T-helper 1 cell treated with Interleukin-12 subunit alpha and Interleukin-12 subunit beta and Interleukin-4 antibody, amounts not matched to agents 30 μg/mL and 1 μg/mL, for 36 hours (primary cell): Measurements from ENCODE around the gene RAB35.

Experiments used
- H3K27ac Mint-ChIP-seq: one replicate; pipeline ENCODE4 v1.8.0; 2021; ENCODE audit warnings: mild to moderate bottlenecking, mixed read lengths
- H3K27me3 Mint-ChIP-seq: one replicate; pipeline ENCODE4 v1.8.0; 2021; ENCODE audit warnings: low read depth, mixed read lengths
- H3K36me3 Mint-ChIP-seq: one replicate; pipeline ENCODE4 v1.8.0; 2021; ENCODE audit warnings: low read depth, mixed read lengths
- H3K4me1 Mint-ChIP-seq: one replicate; pipeline ENCODE4 v1.8.0; 2021; ENCODE audit warnings: low read depth, mixed read lengths
- H3K4me3 Mint-ChIP-seq: one replicate; pipeline ENCODE4 v1.8.0; 2021; ENCODE audit warnings: mild to moderate bottlenecking, moderate library complexity, mixed read lengths
- H3K9me3 Mint-ChIP-seq: one replicate; pipeline ENCODE4 v1.8.0; 2021; ENCODE audit warnings: mixed read lengths

The RAB35 gene

GRCh38 chr12:120141336-120141735 lies 24.8 kb upstream of the RAB35 start:
- no peak overlapping the region for H3K27ac Mint-ChIP-seq
- no peaks in the 10 kb centered on the region for H3K9me3 Mint-ChIP-seq
- H3K36me3 Mint-ChIP-seq: peaks cover 50% of the 10 kb centered on the region
- H3K4me1 Mint-ChIP-seq: no peaks in the 10 kb centered on the region
- H3K4me3 Mint-ChIP-seq: no peak overlapping the region
- H3K27me3 Mint-ChIP-seq: no peaks in the 10 kb centered on the region

- peaks cover 53% of the 10 kb centered on the region for H3K36me3 Mint-ChIP-seq
- no peak overlapping the region for H3K27ac Mint-ChIP-seq
- H3K4me1 Mint-ChIP-seq: no peaks in the 10 kb centered on the region
- no peak overlapping the region for H3K4me3 Mint-ChIP-seq
- H3K9me3 Mint-ChIP-seq: no peaks in the 10 kb centered on the region
- H3K27me3 Mint-ChIP-seq: no peaks in the 10 kb centered on the region
Measured at GRCh38 chr12:120140603-120141002, 24.1 kb upstream of the RAB35 start.

- Mint-ChIP-seq H3K4me1 (no peaks in the 10 kb centered on the region), H3K27ac (no peak overlapping the region), H3K9me3 (no peaks in the 10 kb centered on the region), H3K4me3 (no peak overlapping the region), H3K27me3 (no peaks in the 10 kb centered on the region), H3K36me3 (peaks cover 55% of the 10 kb centered on the region)
Measured at GRCh38 chr12:120139958-120140357, 23.4 kb upstream of the RAB35 start.

- no peak overlapping the region for H3K27ac Mint-ChIP-seq
- H3K36me3 Mint-ChIP-seq: peaks cover 52% of the 10 kb centered on the region
- no peaks in the 10 kb centered on the region for H3K9me3 Mint-ChIP-seq
- H3K4me3 Mint-ChIP-seq: no peak overlapping the region
- no peaks in the 10 kb centered on the region for H3K4me1 Mint-ChIP-seq
- H3K27me3 Mint-ChIP-seq: no peaks in the 10 kb centered on the region
Measured at GRCh38 chr12:120138366-120138765, 21.8 kb upstream of the RAB35 start.

GRCh38 chr12:120137833-120138232 lies 21.3 kb upstream of the RAB35 start:
- H3K27ac Mint-ChIP-seq: no peak overlapping the region
- H3K4me1 Mint-ChIP-seq: no peaks in the 10 kb centered on the region
- no peaks in the 10 kb centered on the region for H3K9me3 Mint-ChIP-seq
- H3K27me3 Mint-ChIP-seq: no peaks in the 10 kb centered on the region
- H3K36me3 Mint-ChIP-seq: peaks cover 57% of the 10 kb centered on the region
- no peak overlapping the region for H3K4me3 Mint-ChIP-seq

- Mint-ChIP-seq H3K4me3 (no peak overlapping the region), H3K9me3 (no peaks in the 10 kb centered on the region), H3K27me3 (no peaks in the 10 kb centered on the region), H3K4me1 (no peaks in the 10 kb centered on the region), H3K27ac (no peak overlapping the region), H3K36me3 (peaks cover 52% of the 10 kb centered on the region)
Measured at GRCh38 chr12:120136093-120136770, 19.7 kb upstream of the RAB35 start.

- Mint-ChIP-seq H3K4me1 (no peaks in the 10 kb centered on the region), H3K36me3 (peaks cover 44% of the 10 kb centered on the region), H3K27me3 (no peaks in the 10 kb centered on the region), H3K27ac (no peak overlapping the region), H3K4me3 (no peak overlapping the region), H3K9me3 (no peaks in the 10 kb centered on the region)
Measured at GRCh38 chr12:120134307-120134980, 17.9 kb upstream of the RAB35 start.

- Mint-ChIP-seq H3K4me3 (no peak overlapping the region), H3K4me1 (no peaks in the 10 kb centered on the region), H3K27me3 (no peaks in the 10 kb centered on the region), H3K27ac (no peak overlapping the region), H3K36me3 (peaks cover 45% of the 10 kb centered on the region), H3K9me3 (no peaks in the 10 kb centered on the region)
Measured at GRCh38 chr12:120132863-120133385, 16.4 kb upstream of the RAB35 start.

GRCh38 chr12:120132054-120132836 lies 15.7 kb upstream of the RAB35 start:
- H3K27ac Mint-ChIP-seq: no peak overlapping the region
- no peaks in the 10 kb centered on the region for H3K9me3 Mint-ChIP-seq
- no peaks in the 10 kb centered on the region for H3K4me1 Mint-ChIP-seq
- peaks cover 49% of the 10 kb centered on the region for H3K36me3 Mint-ChIP-seq
- H3K27me3 Mint-ChIP-seq: no peaks in the 10 kb centered on the region
- no peak overlapping the region for H3K4me3 Mint-ChIP-seq

GRCh38 chr12:120131116-120131515 lies 14.6 kb upstream of the RAB35 start:
- H3K36me3 Mint-ChIP-seq: peaks cover 50% of the 10 kb centered on the region
- H3K27ac Mint-ChIP-seq: no peak overlapping the region
- H3K9me3 Mint-ChIP-seq: no peaks in the 10 kb centered on the region
- H3K27me3 Mint-ChIP-seq: no peaks in the 10 kb centered on the region
- H3K4me1 Mint-ChIP-seq: peaks cover 5% of the 10 kb centered on the region
- H3K4me3 Mint-ChIP-seq: no peak overlapping the region

- Mint-ChIP-seq H3K27me3 (no peaks in the 10 kb centered on the region), H3K9me3 (no peaks in the 10 kb centered on the region), H3K36me3 (peaks cover 48% of the 10 kb centered on the region), H3K4me1 (peaks cover 5% of the 10 kb centered on the region), H3K27ac (no peak overlapping the region), H3K4me3 (no peak overlapping the region)
Measured at GRCh38 chr12:120130011-120130410, 13.5 kb upstream of the RAB35 start.

GRCh38 chr12:120126635-120127005 lies 10.1 kb upstream of the RAB35 start:
- Mint-ChIP-seq H3K4me1 (peaks cover 16% of the 10 kb centered on the region), H3K4me3 (no peak overlapping the region), H3K9me3 (no peaks in the 10 kb centered on the region), H3K36me3 (peaks cover 30% of the 10 kb centered on the region), H3K27me3 (no peaks in the 10 kb centered on the region), H3K27ac (no peak overlapping the region)

GRCh38 chr12:120125792-120126634 lies 9.5 kb upstream of the RAB35 start:
- Mint-ChIP-seq H3K27ac (no peak overlapping the region), H3K36me3 (peaks cover 27% of the 10 kb centered on the region), H3K9me3 (no peaks in the 10 kb centered on the region), H3K4me1 (peaks cover 22% of the 10 kb centered on the region), H3K27me3 (no peaks in the 10 kb centered on the region), H3K4me3 (no peak overlapping the region)

GRCh38 chr12:120125029-120125428 lies 8.5 kb upstream of the RAB35 start:
- H3K36me3 Mint-ChIP-seq: peaks cover 24% of the 10 kb centered on the region
- H3K4me3 Mint-ChIP-seq: no peak overlapping the region
- no peak overlapping the region for H3K27ac Mint-ChIP-seq
- peaks cover 29% of the 10 kb centered on the region for H3K4me1 Mint-ChIP-seq
- no peaks in the 10 kb centered on the region for H3K9me3 Mint-ChIP-seq
- H3K27me3 Mint-ChIP-seq: no peaks in the 10 kb centered on the region
